H7 (cell line): ENCODE data around the gene UBE2E2. TPM values are rescaled to one million over a fixed set of nuclear protein-coding genes. Genes with fewer than 3 reads are reported as not detected.

Experiments used
- DNase-seq: peaks from one replicate; pipeline ENCODE4 v3.0.0; 2012
- H3K27me3 ChIP-seq: 2 replicates; pipeline ENCODE4 v1.6.0; 2011; ENCODE audit warnings: mild to moderate bottlenecking, low read length; ENCODE audit not compliant: control insufficient read depth, insufficient read depth
- H3K36me3 ChIP-seq: replicated peaks from 2 replicates; pipeline ENCODE4 v1.5.1; 2011; ENCODE audit warnings: low read length; ENCODE audit not compliant: control insufficient read depth, insufficient read depth
- H3K4me3 ChIP-seq: 2 replicates; pipeline ENCODE4 v1.5.1; 2011; ENCODE audit warnings: low read depth, mild to moderate bottlenecking, control low read depth, low read length, moderate library complexity; ENCODE audit not compliant: insufficient read depth
- total RNA-seq: library from RNA; depleted of rRNA; stranded (reverse); fragments of >200 nt; shearing (Covaris generic); gene quantifications from 2 replicates; pipeline ENCODE4 v1.2.3, GENCODE V29; 2014

The UBE2E2 gene
- total RNA-seq, 1 experiment from 2014 or later, result 56.8 TPM

- Histone ChIP-seq H3K27me3 (no peaks in the 10 kb centered on the region), H3K4me3 (no peak overlapping the region), H3K36me3 (no peaks in the 10 kb centered on the region)
- DNase-seq, result no peak
Measured at GRCh38 chr3:23302271-23302670, 99.1 kb downstream of the UBE2E2 start.

GRCh38 chr3:23303601-23304217 lies 100.6 kb downstream of the UBE2E2 start:
- no peaks in the 10 kb centered on the region for H3K27me3 ChIP-seq
- H3K36me3 ChIP-seq, result no peaks in the 10 kb centered on the region
- H3K4me3 ChIP-seq, result no peak overlapping the region
- no peak for DNase-seq

GRCh38 chr3:23304424-23304823 lies 101.3 kb downstream of the UBE2E2 start:
- DNase-seq, result no peak
- Histone ChIP-seq H3K4me3 (no peak overlapping the region), H3K27me3 (no peaks in the 10 kb centered on the region), H3K36me3 (no peaks in the 10 kb centered on the region)

- Histone ChIP-seq H3K36me3 (no peaks in the 10 kb centered on the region), H3K27me3 (no peaks in the 10 kb centered on the region), H3K4me3 (no peak overlapping the region)
Measured at GRCh38 chr3:23308986-23309625, 106.0 kb downstream of the UBE2E2 start.

GRCh38 chr3:23312866-23313265 lies 109.7 kb downstream of the UBE2E2 start:
- H3K4me3 ChIP-seq, result no peak overlapping the region
- DNase-seq, result no peak
- H3K27me3 ChIP-seq, result no peaks in the 10 kb centered on the region
- H3K36me3 ChIP-seq, result no peaks in the 10 kb centered on the region

More at GRCh38 chr3:23308986-23309625, 106.0 kb downstream of the UBE2E2 start:
- DNase-seq, result no peak

GRCh38 chr3:23314981-23315762 lies 112.0 kb downstream of the UBE2E2 start:
- DNase-seq, result no peak
- H3K27me3 ChIP-seq, result no peaks in the 10 kb centered on the region
- no peak overlapping the region for H3K4me3 ChIP-seq

GRCh38 chr3:23316924-23317323 lies 113.8 kb downstream of the UBE2E2 start:
- no peak overlapping the region for H3K4me3 ChIP-seq
- no peak for DNase-seq
- no peaks in the 10 kb centered on the region for H3K36me3 ChIP-seq
- H3K27me3 ChIP-seq, result no peaks in the 10 kb centered on the region

More at GRCh38 chr3:23314981-23315762, 112.0 kb downstream of the UBE2E2 start:
- H3K36me3 ChIP-seq, result no peaks in the 10 kb centered on the region

- Histone ChIP-seq H3K4me3 (no peak overlapping the region), H3K36me3 (no peaks in the 10 kb centered on the region), H3K27me3 (no peaks in the 10 kb centered on the region)
- no peak for DNase-seq
Measured at GRCh38 chr3:23319366-23320312, 116.5 kb downstream of the UBE2E2 start.

GRCh38 chr3:23320586-23321570 lies 117.8 kb downstream of the UBE2E2 start:
- Histone ChIP-seq H3K36me3 (no peaks in the 10 kb centered on the region), H3K27me3 (no peaks in the 10 kb centered on the region), H3K4me3 (no peak overlapping the region)
- DNase-seq, result no peak

GRCh38 chr3:23324745-23325144 lies 121.6 kb downstream of the UBE2E2 start:
- Histone ChIP-seq H3K27me3 (no peaks in the 10 kb centered on the region), H3K4me3 (no peak overlapping the region), H3K36me3 (no peaks in the 10 kb centered on the region)
- DNase-seq, result no peak

GRCh38 chr3:23325466-23326065 lies 122.4 kb downstream of the UBE2E2 start:
- no peaks in the 10 kb centered on the region for H3K27me3 ChIP-seq
- no peak for DNase-seq
- H3K36me3 ChIP-seq, result no peaks in the 10 kb centered on the region
- H3K4me3 ChIP-seq, result no peak overlapping the region

- no peak overlapping the region for H3K4me3 ChIP-seq
- no peaks in the 10 kb centered on the region for H3K27me3 ChIP-seq
- no peak for DNase-seq
- no peaks in the 10 kb centered on the region for H3K36me3 ChIP-seq
Measured at GRCh38 chr3:23329471-23330105, 126.5 kb downstream of the UBE2E2 start.

- no peak for DNase-seq
- H3K27me3 ChIP-seq, result no peaks in the 10 kb centered on the region
- no peaks in the 10 kb centered on the region for H3K36me3 ChIP-seq
Measured at GRCh38 chr3:23330568-23330967, 127.4 kb downstream of the UBE2E2 start.

More at GRCh38 chr3:23330568-23330967, 127.4 kb downstream of the UBE2E2 start:
- H3K4me3 ChIP-seq, result no peak overlapping the region
